MM.1S (cell line): ENCODE measurements around the gene FAM177A1.

Experiments
- DNase-seq: peaks from one replicate; pipeline ENCODE4 v3.0.0-alpha.2; 2015
- H2AFZ ChIP-seq: fragments of 300-600 bp; sonication (generic); 2 replicates; pipeline ENCODE4 v1.6.0; 2016; ENCODE audit warnings: antibody characterized with exemption, low read length
- H3F3A ChIP-seq: fragments of 300-600 bp; sonication (generic); 2 replicates; pipeline ENCODE4 v1.6.1; 2016; ENCODE audit warnings: mild to moderate bottlenecking, antibody characterized with exemption, low read length, moderate library complexity, mixed read lengths; ENCODE audit not compliant: insufficient read depth
- H3K27ac ChIP-seq: fragments of 300-600 bp; sonication (generic); 2 replicates; pipeline ENCODE4 v1.5.1; 2016; ENCODE audit warnings: mild to moderate bottlenecking, low read length
- H3K27me3 ChIP-seq: fragments of 300-600 bp; sonication (generic); replicated peaks from 2 replicates; pipeline ENCODE4 v1.6.0; 2016; ENCODE audit warnings: low read length; ENCODE audit not compliant: insufficient read depth
- H3K36me3 ChIP-seq: fragments of 300-600 bp; sonication (generic); replicated peaks from 2 replicates; pipeline ENCODE4 v1.6.1; 2016; ENCODE audit warnings: mild to moderate bottlenecking, low read length, mixed read lengths; ENCODE audit not compliant: insufficient read depth
- H3K4me1 ChIP-seq: fragments of 300-600 bp; sonication (generic); 2 replicates; pipeline ENCODE4 v1.6.1; 2016; ENCODE audit warnings: low read length, mixed read lengths
- H3K4me2 ChIP-seq: fragments of 300-600 bp; sonication (generic); 2 replicates; pipeline ENCODE4 v1.6.0; 2016; ENCODE audit warnings: low read depth, low read length
- H3K4me3 ChIP-seq: fragments of 300-600 bp; sonication (generic); 2 replicates; pipeline ENCODE4 v1.5.1; 2016; ENCODE audit warnings: low read length, mixed read lengths
- H3K79me2 ChIP-seq: fragments of 300-600 bp; sonication (generic); 2 replicates; pipeline ENCODE4 v1.6.1; 2016; ENCODE audit warnings: mixed run types, low read length, mixed read lengths
- H3K9ac ChIP-seq: fragments of 300-600 bp; sonication (generic); 2 replicates; pipeline ENCODE4 v1.6.1; 2016; ENCODE audit warnings: low read length, mixed read lengths
- H3K9me2 ChIP-seq: fragments of 300-600 bp; sonication (generic); replicated peaks from 2 replicates; pipeline ENCODE4 v1.6.1; 2016; ENCODE audit warnings: mild to moderate bottlenecking, low read length, mixed read lengths; ENCODE audit not compliant: insufficient read depth
- H3K9me3 ChIP-seq: fragments of 300-600 bp; sonication (generic); replicated peaks from 2 replicates; pipeline ENCODE4 v1.6.1; 2016; ENCODE audit warnings: mild to moderate bottlenecking, low read length, mixed read lengths; ENCODE audit not compliant: insufficient read depth
- H4K20me1 ChIP-seq: fragments of 300-600 bp; sonication (generic); 2 replicates; pipeline ENCODE4 v1.6.1; 2016; ENCODE audit warnings: mild to moderate bottlenecking, low read length, moderate library complexity, mixed read lengths; ENCODE audit not compliant: insufficient read depth
- EZH2 ChIP-seq: fragments of 300-600 bp; sonication (generic); optimal IDR thresholded peaks from 2 replicates; pipeline ENCODE3; 2017; ENCODE audit warnings: low read depth, mild to moderate bottlenecking, antibody characterized with exemption, low read length, mixed read lengths
- EZH2phosphoT487 ChIP-seq: fragments of 300-600 bp; sonication (generic); IDR thresholded peaks from 2 replicates; pipeline ENCODE4 v1.6.1; 2018; ENCODE audit warnings: antibody characterized with exemption, low read length
- TF ChIP-seq, protein P1 (sequence below): fragments of 300-600 bp; sonication (generic); IDR thresholded peaks from 2 replicates; pipeline ENCODE4 v1.5.1; 2016; ENCODE audit warnings: antibody characterized with exemption, low read length, mixed read lengths

The FAM177A1 gene

DNA sequence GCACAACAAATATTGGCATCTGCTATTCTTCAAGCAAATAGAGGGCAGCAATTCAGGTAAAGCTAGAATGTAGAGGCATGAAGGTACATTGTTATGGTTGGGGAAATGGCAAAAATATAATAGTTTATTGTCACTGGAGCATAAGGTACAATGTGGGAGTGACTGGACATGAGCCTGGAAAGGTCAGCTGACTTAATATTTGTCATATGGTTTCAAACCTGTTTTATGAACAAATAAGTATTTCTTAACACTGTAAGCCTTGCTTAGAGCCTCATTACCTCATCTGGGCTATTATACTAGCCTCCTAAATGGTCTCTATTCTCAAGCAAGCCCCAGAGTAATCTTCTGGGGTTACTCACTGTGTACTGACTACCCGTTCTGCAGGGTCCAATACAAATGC, 33.7 kb downstream of the FAM177A1 start:
- no peaks in the 10 kb centered on the region for H3K36me3 ChIP-seq
- no peak overlapping the region for H3K9ac ChIP-seq
- no peak for DNase-seq
- no peaks in the 10 kb centered on the region for H3K9me3 ChIP-seq
- no peaks in the 10 kb centered on the region for H3K27me3 ChIP-seq
- no peaks in the 10 kb centered on the region for H3F3A ChIP-seq
- no peaks in the 10 kb centered on the region for H3K9me2 ChIP-seq
- no peak overlapping the region for H3K4me2 ChIP-seq
- no peak overlapping the region for H2AFZ ChIP-seq
- H3K4me3 ChIP-seq = no peak overlapping the region
- no peaks in the 10 kb centered on the region for H4K20me1 ChIP-seq
- no peak overlapping the region for H3K27ac ChIP-seq
- no peak for TF ChIP-seq EZH2phosphoT487
- TF ChIP-seq EZH2 = no peak
- TF ChIP-seq, protein P1, sequence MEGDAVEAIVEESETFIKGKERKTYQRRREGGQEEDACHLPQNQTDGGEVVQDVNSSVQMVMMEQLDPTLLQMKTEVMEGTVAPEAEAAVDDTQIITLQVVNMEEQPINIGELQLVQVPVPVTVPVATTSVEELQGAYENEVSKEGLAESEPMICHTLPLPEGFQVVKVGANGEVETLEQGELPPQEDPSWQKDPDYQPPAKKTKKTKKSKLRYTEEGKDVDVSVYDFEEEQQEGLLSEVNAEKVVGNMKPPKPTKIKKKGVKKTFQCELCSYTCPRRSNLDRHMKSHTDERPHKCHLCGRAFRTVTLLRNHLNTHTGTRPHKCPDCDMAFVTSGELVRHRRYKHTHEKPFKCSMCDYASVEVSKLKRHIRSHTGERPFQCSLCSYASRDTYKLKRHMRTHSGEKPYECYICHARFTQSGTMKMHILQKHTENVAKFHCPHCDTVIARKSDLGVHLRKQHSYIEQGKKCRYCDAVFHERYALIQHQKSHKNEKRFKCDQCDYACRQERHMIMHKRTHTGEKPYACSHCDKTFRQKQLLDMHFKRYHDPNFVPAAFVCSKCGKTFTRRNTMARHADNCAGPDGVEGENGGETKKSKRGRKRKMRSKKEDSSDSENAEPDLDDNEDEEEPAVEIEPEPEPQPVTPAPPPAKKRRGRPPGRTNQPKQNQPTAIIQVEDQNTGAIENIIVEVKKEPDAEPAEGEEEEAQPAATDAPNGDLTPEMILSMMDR = no peak
- no peaks in the 10 kb centered on the region for H3K79me2 ChIP-seq
- H3K4me1 ChIP-seq = no peaks in the 10 kb centered on the region

DNA sequence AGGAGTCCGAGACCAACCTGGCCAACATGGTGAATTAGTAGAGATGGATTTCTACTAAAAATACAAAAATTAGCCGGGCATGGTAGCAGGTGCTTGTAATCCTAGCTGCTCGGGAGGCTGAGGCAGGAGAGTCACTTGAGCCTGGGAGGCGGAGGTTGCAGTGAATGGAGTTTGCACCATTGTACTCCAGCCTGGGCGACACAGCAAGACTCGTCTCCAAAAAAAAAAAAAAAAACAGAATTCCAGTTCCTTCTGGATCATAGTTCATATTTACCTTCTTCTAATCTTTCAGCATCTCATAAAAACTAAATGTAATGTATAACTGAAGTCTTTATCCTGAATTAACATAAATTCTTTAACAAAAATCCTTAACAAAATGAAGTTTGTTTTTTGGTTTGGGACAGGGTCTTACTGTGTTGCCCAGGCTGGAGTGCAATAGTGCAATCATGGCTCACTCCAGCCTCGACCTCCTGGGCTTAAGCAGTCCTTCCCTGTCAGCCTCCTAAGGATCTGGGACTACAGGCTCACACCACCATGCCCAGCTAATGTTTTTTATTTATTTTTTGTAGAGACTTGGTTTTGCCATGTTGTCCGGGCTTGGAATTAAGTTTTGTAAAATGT, 37.6 kb downstream of the FAM177A1 start:
- Histone ChIP-seq H3K9ac (no peak overlapping the region), H3K4me3 (no peak overlapping the region), H3K4me2 (no peak overlapping the region), H3K4me1 (no peaks in the 10 kb centered on the region), H3K27me3 (no peaks in the 10 kb centered on the region), H3K36me3 (no peaks in the 10 kb centered on the region), H3F3A (no peaks in the 10 kb centered on the region), H4K20me1 (no peaks in the 10 kb centered on the region), H2AFZ (no peak overlapping the region), H3K79me2 (no peaks in the 10 kb centered on the region), H3K9me2 (no peaks in the 10 kb centered on the region), H3K27ac (no peak overlapping the region), H3K9me3 (no peaks in the 10 kb centered on the region)
- no peak for DNase-seq
- TF ChIP-seq EZH2phosphoT487 (no peak), EZH2 (no peak)
- TF ChIP-seq, protein P1 = no peak

DNA sequence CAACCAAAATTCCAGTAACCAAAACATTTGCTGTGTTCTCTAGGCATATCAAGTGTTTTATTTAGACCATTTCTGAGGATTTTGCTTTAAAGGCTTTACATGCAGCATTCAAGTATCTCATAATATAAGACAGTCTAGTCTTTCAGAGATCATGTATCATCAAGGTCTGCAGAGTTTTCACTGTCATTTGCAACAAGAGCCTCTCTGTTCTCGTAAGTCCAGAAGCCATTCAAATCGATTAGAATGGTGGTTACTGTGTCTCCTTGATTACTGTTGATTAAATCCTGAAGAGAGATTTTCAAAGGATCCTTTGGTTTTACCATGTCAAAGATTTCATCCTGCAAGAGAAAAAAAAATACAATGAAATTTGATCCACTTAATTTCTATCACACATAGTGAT, 39.4 kb downstream of the FAM177A1 start:
- H3K36me3 ChIP-seq = no peaks in the 10 kb centered on the region
- H2AFZ ChIP-seq = no peak overlapping the region
- H3K4me1 ChIP-seq = no peaks in the 10 kb centered on the region
- no peak overlapping the region for H3K4me2 ChIP-seq
- no peaks in the 10 kb centered on the region for H3K9me3 ChIP-seq
- H3K79me2 ChIP-seq = no peaks in the 10 kb centered on the region
- no peak overlapping the region for H3K9ac ChIP-seq
- no peaks in the 10 kb centered on the region for H3K27me3 ChIP-seq
- H4K20me1 ChIP-seq = no peaks in the 10 kb centered on the region
- no peak for DNase-seq
- H3K27ac ChIP-seq = no peak overlapping the region
- H3K4me3 ChIP-seq = no peak overlapping the region
- H3K9me2 ChIP-seq = no peaks in the 10 kb centered on the region
- TF ChIP-seq EZH2 (no peak), EZH2phosphoT487 (no peak)
- TF ChIP-seq, protein P1 = no peak
- H3F3A ChIP-seq = no peaks in the 10 kb centered on the region
